ENCODE data around the gene MECP2.

Gene MECP2

GRCh38 chrX:154057791-154058190 is 39.7 kb downstream of the MECP2 start:
- Histone ChIP-seq H3K27me3 (ENCODE audit: control insufficient read depth, insufficient read depth, low read length) (no peaks in the 10 kb centered on the region), H3K9me3 (ENCODE audit: control insufficient read depth, insufficient read depth, low read length) (no peaks in the 10 kb centered on the region), H3K9ac (ENCODE audit: low read depth, low read length) (no peak overlapping the region), H3K4me3 (ENCODE audit: low read depth, low read length) (no peak overlapping the region), H3K36me3 (ENCODE audit: control insufficient read depth, insufficient read depth, low read length) (no peaks in the 10 kb centered on the region), H3K4me1 (ENCODE audit: control insufficient read depth, insufficient read depth, low read length) (no peaks in the 10 kb centered on the region)

- no peaks in the 10 kb centered on the region for H3K4me1 ChIP-seq (ENCODE audit: control insufficient read depth, insufficient read depth, low read length)
- no peak overlapping the region for H3K9ac ChIP-seq (ENCODE audit: low read depth, low read length)
- H3K36me3 ChIP-seq (ENCODE audit: control insufficient read depth, insufficient read depth, low read length), result no peaks in the 10 kb centered on the region
- no peaks in the 10 kb centered on the region for H3K9me3 ChIP-seq (ENCODE audit: control insufficient read depth, insufficient read depth, low read length)
- no peak overlapping the region for H3K4me3 ChIP-seq (ENCODE audit: low read depth, low read length)
- no peaks in the 10 kb centered on the region for H3K27me3 ChIP-seq (ENCODE audit: control insufficient read depth, insufficient read depth, low read length)
Measured at GRCh38 chrX:154056770-154057241, 40.7 kb downstream of the MECP2 start.

- Histone ChIP-seq H3K27me3 (ENCODE audit: control insufficient read depth, insufficient read depth, low read length) (no peaks in the 10 kb centered on the region), H3K9ac (ENCODE audit: low read depth, low read length) (no peak overlapping the region), H3K36me3 (ENCODE audit: control insufficient read depth, insufficient read depth, low read length) (peaks cover 3% of the 10 kb centered on the region), H3K9me3 (ENCODE audit: control insufficient read depth, insufficient read depth, low read length) (no peaks in the 10 kb centered on the region), H3K4me3 (ENCODE audit: low read depth, low read length) (no peak overlapping the region), H3K4me1 (ENCODE audit: control insufficient read depth, insufficient read depth, low read length) (peaks cover 1% of the 10 kb centered on the region)
Measured at GRCh38 chrX:154051201-154051810, 46.2 kb downstream of the MECP2 start.

GRCh38 chrX:154050113-154050495 is 47.4 kb downstream of the MECP2 start:
- Histone ChIP-seq H3K36me3 (ENCODE audit: control insufficient read depth, insufficient read depth, low read length) (peaks cover 3% of the 10 kb centered on the region), H3K9me3 (ENCODE audit: control insufficient read depth, insufficient read depth, low read length) (no peaks in the 10 kb centered on the region), H3K9ac (ENCODE audit: low read depth, low read length) (no peak overlapping the region), H3K4me3 (ENCODE audit: low read depth, low read length) (no peak overlapping the region), H3K27me3 (ENCODE audit: control insufficient read depth, insufficient read depth, low read length) (no peaks in the 10 kb centered on the region), H3K4me1 (ENCODE audit: control insufficient read depth, insufficient read depth, low read length) (peaks cover 2% of the 10 kb centered on the region)

GRCh38 chrX:154049209-154050112 is 48.1 kb downstream of the MECP2 start:
- no peak overlapping the region for H3K9ac ChIP-seq (ENCODE audit: low read depth, low read length)
- peaks cover 2% of the 10 kb centered on the region for H3K4me1 ChIP-seq (ENCODE audit: control insufficient read depth, insufficient read depth, low read length)
- no peaks in the 10 kb centered on the region for H3K27me3 ChIP-seq (ENCODE audit: control insufficient read depth, insufficient read depth, low read length)
- no peak overlapping the region for H3K4me3 ChIP-seq (ENCODE audit: low read depth, low read length)
- no peaks in the 10 kb centered on the region for H3K9me3 ChIP-seq (ENCODE audit: control insufficient read depth, insufficient read depth, low read length)
- peaks cover 3% of the 10 kb centered on the region for H3K36me3 ChIP-seq (ENCODE audit: control insufficient read depth, insufficient read depth, low read length)

GRCh38 chrX:154048398-154048797 is 49.1 kb downstream of the MECP2 start:
- Histone ChIP-seq H3K27me3 (ENCODE audit: control insufficient read depth, insufficient read depth, low read length) (no peaks in the 10 kb centered on the region), H3K4me1 (ENCODE audit: control insufficient read depth, insufficient read depth, low read length) (peaks cover 2% of the 10 kb centered on the region), H3K9me3 (ENCODE audit: control insufficient read depth, insufficient read depth, low read length) (no peaks in the 10 kb centered on the region), H3K4me3 (ENCODE audit: low read depth, low read length) (no peak overlapping the region), H3K36me3 (ENCODE audit: control insufficient read depth, insufficient read depth, low read length) (peaks cover 3% of the 10 kb centered on the region), H3K9ac (ENCODE audit: low read depth, low read length) (no peak overlapping the region)

GRCh38 chrX:154046940-154047610 is 50.4 kb downstream of the MECP2 start:
- no peak overlapping the region for H3K9ac ChIP-seq (ENCODE audit: low read depth, low read length)
- peaks cover 3% of the 10 kb centered on the region for H3K36me3 ChIP-seq (ENCODE audit: control insufficient read depth, insufficient read depth, low read length)
- no peak overlapping the region for H3K4me3 ChIP-seq (ENCODE audit: low read depth, low read length)
- H3K9me3 ChIP-seq (ENCODE audit: control insufficient read depth, insufficient read depth, low read length), result no peaks in the 10 kb centered on the region
- H3K4me1 ChIP-seq (ENCODE audit: control insufficient read depth, insufficient read depth, low read length), result peaks cover 2% of the 10 kb centered on the region
- H3K27me3 ChIP-seq (ENCODE audit: control insufficient read depth, insufficient read depth, low read length), result no peaks in the 10 kb centered on the region

GRCh38 chrX:154046031-154046781 is 51.3 kb downstream of the MECP2 start:
- peaks cover 4% of the 10 kb centered on the region for H3K4me1 ChIP-seq (ENCODE audit: control insufficient read depth, insufficient read depth, low read length)
- H3K9ac ChIP-seq (ENCODE audit: low read depth, low read length), result no peak overlapping the region
- H3K9me3 ChIP-seq (ENCODE audit: control insufficient read depth, insufficient read depth, low read length), result no peaks in the 10 kb centered on the region
- H3K27me3 ChIP-seq (ENCODE audit: control insufficient read depth, insufficient read depth, low read length), result no peaks in the 10 kb centered on the region
- H3K4me3 ChIP-seq (ENCODE audit: low read depth, low read length), result no peak overlapping the region
- peaks cover 3% of the 10 kb centered on the region for H3K36me3 ChIP-seq (ENCODE audit: control insufficient read depth, insufficient read depth, low read length)

- Histone ChIP-seq H3K27me3 (ENCODE audit: control insufficient read depth, insufficient read depth, low read length) (no peaks in the 10 kb centered on the region), H3K9ac (ENCODE audit: low read depth, low read length) (no peak overlapping the region), H3K9me3 (ENCODE audit: control insufficient read depth, insufficient read depth, low read length) (no peaks in the 10 kb centered on the region), H3K4me3 (ENCODE audit: low read depth, low read length) (no peak overlapping the region), H3K36me3 (ENCODE audit: control insufficient read depth, insufficient read depth, low read length) (peaks cover 3% of the 10 kb centered on the region), H3K4me1 (ENCODE audit: control insufficient read depth, insufficient read depth, low read length) (peaks cover 4% of the 10 kb centered on the region)
Measured at GRCh38 chrX:154044091-154044490, 53.4 kb downstream of the MECP2 start.

- H3K9ac ChIP-seq (ENCODE audit: low read depth, low read length), result no peak overlapping the region
- no peaks in the 10 kb centered on the region for H3K9me3 ChIP-seq (ENCODE audit: control insufficient read depth, insufficient read depth, low read length)
- no peak overlapping the region for H3K4me3 ChIP-seq (ENCODE audit: low read depth, low read length)
- H3K27me3 ChIP-seq (ENCODE audit: control insufficient read depth, insufficient read depth, low read length), result no peaks in the 10 kb centered on the region
- H3K36me3 ChIP-seq (ENCODE audit: control insufficient read depth, insufficient read depth, low read length), result no peaks in the 10 kb centered on the region
- H3K4me1 ChIP-seq (ENCODE audit: control insufficient read depth, insufficient read depth, low read length), result peaks cover 4% of the 10 kb centered on the region
Measured at GRCh38 chrX:154043003-154043763, 54.3 kb downstream of the MECP2 start.

GRCh38 chrX:154040863-154041262 is 56.7 kb downstream of the MECP2 start:
- no peak overlapping the region for H3K4me3 ChIP-seq (ENCODE audit: low read depth, low read length)
- H3K36me3 ChIP-seq (ENCODE audit: control insufficient read depth, insufficient read depth, low read length), result no peaks in the 10 kb centered on the region
- H3K4me1 ChIP-seq (ENCODE audit: control insufficient read depth, insufficient read depth, low read length), result peaks cover 2% of the 10 kb centered on the region
- no peaks in the 10 kb centered on the region for H3K9me3 ChIP-seq (ENCODE audit: control insufficient read depth, insufficient read depth, low read length)
- H3K27me3 ChIP-seq (ENCODE audit: control insufficient read depth, insufficient read depth, low read length), result no peaks in the 10 kb centered on the region
- no peak overlapping the region for H3K9ac ChIP-seq (ENCODE audit: low read depth, low read length)
